ENCODE data around the gene MAPK1.
"Not testable (repeated sequence)": the region's sequence is repeated elsewhere in the genome, so short reads cannot be mapped to it uniquely, and the experiment has no call there.

The MAPK1 gene

GRCh38 chr22:21790359-21790758 is 77.1 kb downstream of the MAPK1 start:
- Histone ChIP-seq H3K9me3 (replicated peaks; ENCODE audit: insufficient read depth, low read length) (no peaks in the 10 kb centered on the region), H3K27ac (ENCODE audit: low read length) (no peak overlapping the region), H3K27me3 (replicated peaks; ENCODE audit: insufficient read depth, low read length) (no peaks in the 10 kb centered on the region), H4K20me1 (ENCODE audit: insufficient read depth, low read length) (no peaks in the 10 kb centered on the region), H2AFZ (ENCODE audit: low read length) (no peak overlapping the region), H3K9ac (ENCODE audit: low read length) (no peak overlapping the region), H3K4me1 (ENCODE audit: low read length) (no peaks in the 10 kb centered on the region), H3K79me2 (ENCODE audit: low read length) (no peaks in the 10 kb centered on the region), H3F3A (ENCODE audit: insufficient read depth, low read length) (no peaks in the 10 kb centered on the region), H3K4me2 (ENCODE audit: low read depth, low read length) (no peak overlapping the region), H3K9me2 (replicated peaks; ENCODE audit: insufficient read depth, low read length) (no peaks in the 10 kb centered on the region), H3K4me3 (ENCODE audit: low read length) (no peak overlapping the region), H3K36me3 (replicated peaks; ENCODE audit: insufficient read depth, low read length) (no peaks in the 10 kb centered on the region)
- no peak for DNase-seq
- no peak for TF ChIP-seq EZH2 (optimal IDR thresholded peaks at IDR 0.05; ENCODE audit: low read depth, low read length)
- TF ChIP-seq CTCF (IDR thresholded peaks at IDR 0.05; ENCODE audit: low read length): no peak
- TF ChIP-seq EZH2phosphoT487 (IDR thresholded peaks at IDR 0.05; ENCODE audit: low read length): no peak

DNA sequence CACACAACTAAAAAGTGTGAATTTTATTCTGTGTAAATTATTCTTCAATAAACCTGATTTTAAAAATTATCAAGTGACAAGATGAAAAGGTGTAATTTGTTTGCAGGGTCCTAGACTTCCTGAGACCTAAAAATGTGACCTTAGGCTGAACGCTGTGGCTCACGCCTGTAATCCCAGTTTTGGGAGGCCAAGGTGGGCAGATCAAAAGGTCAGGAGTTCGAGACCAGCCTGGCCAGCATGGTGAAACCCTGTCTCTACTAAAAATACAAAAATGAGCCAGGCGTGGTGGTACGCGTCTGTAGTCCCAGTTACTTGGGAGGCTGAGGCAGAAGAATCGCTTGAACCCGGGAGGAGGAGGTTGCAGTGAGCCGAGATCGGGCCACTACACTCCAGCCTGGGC is 79.9 kb downstream of the MAPK1 start:
- not testable (repeated sequence) for H3K9me3 ChIP-seq (replicated peaks; ENCODE audit: insufficient read depth, low read length); H3K27ac ChIP-seq (ENCODE audit: low read length); H4K20me1 ChIP-seq (ENCODE audit: insufficient read depth, low read length); H3K27me3 ChIP-seq (replicated peaks; ENCODE audit: insufficient read depth, low read length); H3K36me3 ChIP-seq (replicated peaks; ENCODE audit: insufficient read depth, low read length); H2AFZ ChIP-seq (ENCODE audit: low read length); H3F3A ChIP-seq (ENCODE audit: insufficient read depth, low read length); H3K9ac ChIP-seq (ENCODE audit: low read length); H3K4me1 ChIP-seq (ENCODE audit: low read length); H3K4me3 ChIP-seq (ENCODE audit: low read length); H3K79me2 ChIP-seq (ENCODE audit: low read length); H3K9me2 ChIP-seq (replicated peaks; ENCODE audit: insufficient read depth, low read length); H3K4me2 ChIP-seq (ENCODE audit: low read depth, low read length); DNase-seq

- Histone ChIP-seq H3K9me2 (replicated peaks; ENCODE audit: insufficient read depth, low read length) (no peaks in the 10 kb centered on the region), H3K4me1 (ENCODE audit: low read length) (no peaks in the 10 kb centered on the region), H3K79me2 (ENCODE audit: low read length) (no peaks in the 10 kb centered on the region), H3K9me3 (replicated peaks; ENCODE audit: insufficient read depth, low read length) (no peaks in the 10 kb centered on the region), H3K27ac (ENCODE audit: low read length) (no peak overlapping the region), H3F3A (ENCODE audit: insufficient read depth, low read length) (no peaks in the 10 kb centered on the region), H3K4me3 (ENCODE audit: low read length) (no peak overlapping the region), H3K27me3 (replicated peaks; ENCODE audit: insufficient read depth, low read length) (no peaks in the 10 kb centered on the region), H3K4me2 (ENCODE audit: low read depth, low read length) (no peak overlapping the region), H4K20me1 (ENCODE audit: insufficient read depth, low read length) (no peaks in the 10 kb centered on the region), H2AFZ (ENCODE audit: low read length) (no peak overlapping the region), H3K9ac (ENCODE audit: low read length) (no peak overlapping the region), H3K36me3 (replicated peaks; ENCODE audit: insufficient read depth, low read length) (no peaks in the 10 kb centered on the region)
- TF ChIP-seq CTCF (IDR thresholded peaks at IDR 0.05; ENCODE audit: low read length) (no peak), EZH2 (optimal IDR thresholded peaks at IDR 0.05; ENCODE audit: low read depth, low read length) (no peak), EZH2phosphoT487 (IDR thresholded peaks at IDR 0.05; ENCODE audit: low read length) (no peak)
- no peak for DNase-seq
Measured at GRCh38 chr22:21780259-21780658, 87.2 kb downstream of the MAPK1 start.

GRCh38 chr22:21779444-21779843 is 88.0 kb downstream of the MAPK1 start:
- H3K36me3 ChIP-seq (replicated peaks; ENCODE audit: insufficient read depth, low read length): no peaks in the 10 kb centered on the region
- H3K79me2 ChIP-seq (ENCODE audit: low read length): no peaks in the 10 kb centered on the region
- no peaks in the 10 kb centered on the region for H3K27me3 ChIP-seq (replicated peaks; ENCODE audit: insufficient read depth, low read length)
- H3K4me3 ChIP-seq (ENCODE audit: low read length): no peak overlapping the region
- H2AFZ ChIP-seq (ENCODE audit: low read length): no peak overlapping the region
- H3K4me1 ChIP-seq (ENCODE audit: low read length): no peaks in the 10 kb centered on the region
- no peak overlapping the region for H3K27ac ChIP-seq (ENCODE audit: low read length)
- no peaks in the 10 kb centered on the region for H4K20me1 ChIP-seq (ENCODE audit: insufficient read depth, low read length)
- no peaks in the 10 kb centered on the region for H3F3A ChIP-seq (ENCODE audit: insufficient read depth, low read length)
- H3K4me2 ChIP-seq (ENCODE audit: low read depth, low read length): no peak overlapping the region
- DNase-seq: no peak
- no peaks in the 10 kb centered on the region for H3K9me2 ChIP-seq (replicated peaks; ENCODE audit: insufficient read depth, low read length)
- TF ChIP-seq EZH2 (optimal IDR thresholded peaks at IDR 0.05; ENCODE audit: low read depth, low read length) (no peak), CTCF (IDR thresholded peaks at IDR 0.05; ENCODE audit: low read length) (no peak), EZH2phosphoT487 (IDR thresholded peaks at IDR 0.05; ENCODE audit: low read length) (no peak)
- no peak overlapping the region for H3K9ac ChIP-seq (ENCODE audit: low read length)
- no peaks in the 10 kb centered on the region for H3K9me3 ChIP-seq (replicated peaks; ENCODE audit: insufficient read depth, low read length)

Data from MM.1S (cell line).